Ascending aorta (tissue), 2 donors: ENCODE results near the gene LHX6. TPM values are rescaled to one million over a fixed set of nuclear protein-coding genes. Genes with fewer than 3 reads are reported as not detected.
A peak's percentile ranks its signal among the peaks of the same experiment; 100 is the strongest.

Experiments used
- DNase-seq, 2 donors: peaks; one replicate each; pipeline ENCODE4 v3.0.0-alpha.2; 2019; ENCODE audit warnings: low spot score in 2 of 2
- H3K27ac ChIP-seq, 2 donors: fragments of 200-600 bp; sonication (generic); one replicate each; pipeline ENCODE4 v1.5.1; 2016 to 2017; ENCODE audit warnings: mild to moderate bottlenecking in 1 of 2
- H3K27me3 ChIP-seq: fragments of 200-600 bp; sonication (generic); one replicate; pipeline ENCODE4 v1.5.1; 2017
- H3K36me3 ChIP-seq, 2 donors: fragments of 200-600 bp; sonication (generic); one replicate each; pipeline ENCODE4 v1.5.1; 2016
- H3K4me1 ChIP-seq, 2 donors: fragments of 200-600 bp; sonication (generic); one replicate each; pipeline ENCODE4 v1.5.1; 2016 to 2017; ENCODE audit warnings: mild to moderate bottlenecking in 1 of 2
- H3K4me3 ChIP-seq, 2 donors: fragments of 200-600 bp; sonication (generic); one replicate each; pipeline ENCODE4 v1.5.1; 2016 to 2017; ENCODE audit warnings: mild to moderate bottlenecking in 1 of 2
- H3K9me3 ChIP-seq, 2 donors: fragments of 200-600 bp; sonication (generic); one replicate each; pipeline ENCODE4 v1.5.1; 2016
- intact Hi-C: fragments of 100-400 bp; cut with DNase I; formaldehyde crosslinking; loops from one replicate; pipeline ENCODE4 v1.15.1; 2023
- total RNA-seq: library from RNA; depleted of rRNA; stranded (reverse); fragments of >200 nt; gene quantifications from one replicate; pipeline ENCODE4 v1.1.0, GENCODE V29; 2016
- TF ChIP-seq, protein P1 (sequence below), 3 experiments: fragments of 200-600 bp in 2 of 3; fragments of 450-650 bp in 1 of 3; sonication (generic) in 2 of 3; IDR thresholded peaks; one replicate each; pipeline ENCODE4 v1.5.1; 2016 to 2019; ENCODE audit warnings: antibody characterized with exemption in 3 of 3, mild to moderate bottlenecking in 1 of 3, moderate library complexity in 1 of 3

Gene LHX6
- total RNA-seq, 1 donor from 2014 or later = 141 TPM

DNA sequence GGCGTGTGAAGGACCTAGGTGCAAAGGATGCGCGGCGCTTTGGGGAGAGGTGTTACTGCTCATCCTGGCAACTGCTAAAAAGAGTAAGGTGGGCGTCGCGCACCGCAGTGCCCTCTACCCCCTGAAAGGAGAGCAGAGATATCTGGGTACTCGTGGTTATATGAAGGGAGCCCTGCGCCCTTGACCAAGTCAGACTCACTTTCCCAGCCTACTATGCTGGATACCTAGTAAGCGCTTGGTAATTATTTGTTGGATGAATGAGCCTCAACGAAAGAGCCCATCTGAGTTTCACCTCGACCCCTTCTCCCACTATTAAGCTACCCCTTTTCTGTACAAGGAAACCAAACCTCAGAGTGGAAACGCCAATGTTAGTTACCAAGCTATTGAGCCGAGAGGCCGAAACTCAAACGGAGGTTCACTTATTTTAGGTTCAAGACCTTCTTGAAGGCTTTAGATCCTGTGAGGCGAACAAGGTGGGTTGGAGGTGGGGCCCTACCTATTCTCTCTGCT is 8.0 kb downstream of the LHX6 start:
- intact Hi-C loops = no loop called here
- peak overlapping the region in 1 of 2 donors; percentile 27 for H3K4me3 ChIP-seq
- peaks cover 18% of the 10 kb centered on the region for H3K27me3 ChIP-seq
- TF ChIP-seq, protein P1, sequence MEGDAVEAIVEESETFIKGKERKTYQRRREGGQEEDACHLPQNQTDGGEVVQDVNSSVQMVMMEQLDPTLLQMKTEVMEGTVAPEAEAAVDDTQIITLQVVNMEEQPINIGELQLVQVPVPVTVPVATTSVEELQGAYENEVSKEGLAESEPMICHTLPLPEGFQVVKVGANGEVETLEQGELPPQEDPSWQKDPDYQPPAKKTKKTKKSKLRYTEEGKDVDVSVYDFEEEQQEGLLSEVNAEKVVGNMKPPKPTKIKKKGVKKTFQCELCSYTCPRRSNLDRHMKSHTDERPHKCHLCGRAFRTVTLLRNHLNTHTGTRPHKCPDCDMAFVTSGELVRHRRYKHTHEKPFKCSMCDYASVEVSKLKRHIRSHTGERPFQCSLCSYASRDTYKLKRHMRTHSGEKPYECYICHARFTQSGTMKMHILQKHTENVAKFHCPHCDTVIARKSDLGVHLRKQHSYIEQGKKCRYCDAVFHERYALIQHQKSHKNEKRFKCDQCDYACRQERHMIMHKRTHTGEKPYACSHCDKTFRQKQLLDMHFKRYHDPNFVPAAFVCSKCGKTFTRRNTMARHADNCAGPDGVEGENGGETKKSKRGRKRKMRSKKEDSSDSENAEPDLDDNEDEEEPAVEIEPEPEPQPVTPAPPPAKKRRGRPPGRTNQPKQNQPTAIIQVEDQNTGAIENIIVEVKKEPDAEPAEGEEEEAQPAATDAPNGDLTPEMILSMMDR (IDR thresholded peaks at IDR 0.05) = no peak
- H3K36me3 ChIP-seq = no peaks in the 10 kb centered on the region
- no peak overlapping the region for H3K27ac ChIP-seq
- H3K9me3 ChIP-seq = no peaks in the 10 kb centered on the region
- DNase-seq = no peak
- peaks cover 0 to 23% of the 10 kb centered on the region in 2 donors for H3K4me1 ChIP-seq

DNA sequence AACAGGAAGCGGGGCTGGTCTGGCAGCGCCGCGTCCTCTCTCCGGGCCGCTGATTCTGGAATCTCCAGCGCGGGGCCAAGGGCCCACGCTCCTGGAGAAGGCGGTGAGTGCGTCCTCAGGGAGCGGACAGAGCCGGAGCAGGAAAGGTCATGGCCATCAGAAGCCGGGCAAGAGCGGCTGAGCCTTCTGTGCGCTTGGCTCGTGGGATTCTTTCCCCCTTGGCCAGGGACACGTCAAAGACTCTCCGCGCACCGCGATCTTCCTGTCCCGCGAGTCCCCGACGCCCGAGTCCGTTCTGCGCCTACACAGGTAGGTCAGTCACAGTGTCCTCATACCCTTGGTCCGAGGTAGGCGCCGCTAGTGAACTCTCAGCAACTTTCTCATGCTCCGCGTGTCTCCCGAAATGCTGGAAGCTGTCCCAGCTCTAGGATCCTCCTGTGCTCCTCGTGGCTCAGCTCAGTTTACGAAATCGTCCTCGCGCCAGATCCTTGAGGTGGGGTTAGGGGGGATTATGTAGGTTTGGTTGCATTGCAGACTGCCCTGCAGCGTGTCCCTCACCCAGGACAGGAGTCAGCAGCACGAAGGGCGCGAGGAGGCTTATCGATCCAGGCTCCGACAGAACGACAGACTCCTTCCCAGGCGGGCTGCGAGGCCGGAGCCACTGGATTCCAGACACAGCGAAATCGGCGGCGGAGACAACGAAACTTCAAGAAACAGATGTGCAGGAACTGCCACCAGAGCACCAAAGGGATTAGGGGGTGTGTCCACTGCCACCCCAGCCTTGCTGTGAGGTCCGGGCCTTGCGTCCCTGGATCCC is 8.7 kb downstream of the LHX6 start:
- peak overlapping the region; percentile 27 to 37 for H3K4me3 ChIP-seq

DNA sequence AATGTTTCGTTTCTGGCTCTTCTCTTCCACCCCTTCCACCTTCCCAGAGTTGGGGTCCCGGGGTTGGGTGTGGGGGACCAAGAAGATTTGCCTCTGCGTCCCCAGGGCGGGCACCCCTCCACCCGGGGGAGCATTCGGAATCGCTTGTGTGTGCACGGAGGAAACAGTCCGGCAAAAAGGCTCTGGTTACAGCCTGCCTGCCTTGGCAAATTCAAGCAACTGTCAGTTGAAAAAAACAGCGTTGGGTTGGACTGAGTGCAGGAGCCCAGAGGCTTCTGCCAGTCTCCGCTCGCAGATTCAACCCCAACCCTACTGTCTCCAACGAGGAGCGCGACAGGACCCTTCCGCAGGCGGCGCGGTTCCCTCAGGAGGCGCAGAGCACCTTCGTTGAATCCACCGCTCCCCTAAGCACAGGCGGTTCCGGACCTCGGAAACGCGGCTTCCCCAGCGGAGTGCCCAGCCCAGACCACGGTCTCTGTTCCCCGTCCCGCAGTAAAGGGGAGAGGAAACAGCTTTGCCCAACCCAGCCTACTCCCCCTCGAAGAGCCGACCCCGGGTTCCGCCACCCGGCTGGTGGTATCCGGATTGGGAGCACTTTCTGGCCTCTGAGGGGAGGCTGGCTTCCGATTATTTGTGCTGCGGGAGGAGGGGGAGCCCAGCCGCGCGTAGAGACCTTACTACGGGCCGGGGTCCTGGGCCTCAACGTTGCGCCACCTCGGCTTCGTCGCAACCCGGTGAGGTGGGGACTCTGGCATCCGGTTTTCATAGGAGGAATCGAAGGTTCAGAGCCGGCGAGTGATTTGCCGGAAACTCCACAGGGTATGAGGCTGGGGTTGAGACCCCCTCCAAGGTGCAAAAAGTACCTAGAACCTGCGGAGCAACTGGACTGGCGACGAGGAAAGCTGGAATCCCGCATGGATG is 9.6 kb downstream of the LHX6 start:
- Histone ChIP-seq H3K27me3 (peaks cover 12% of the 10 kb centered on the region), H3K27ac (no peak overlapping the region), H3K36me3 (no peaks in the 10 kb centered on the region), H3K9me3 (no peaks in the 10 kb centered on the region), H3K4me1 (peaks cover 0 to 23% of the 10 kb centered on the region in 2 donors), H3K4me3 (peak overlapping the region; percentile 27 to 37)
- intact Hi-C loops = no loop called here
- DNase-seq = no peak
- TF ChIP-seq, protein P1 (IDR thresholded peaks at IDR 0.05) = no peak

More for the DNA sequence above, 8.7 kb downstream of the LHX6 start:
- TF ChIP-seq, protein P1 (IDR thresholded peaks at IDR 0.05) = no peak
- Histone ChIP-seq H3K9me3 (no peaks in the 10 kb centered on the region), H3K27ac (no peak overlapping the region), H3K36me3 (no peaks in the 10 kb centered on the region), H3K4me1 (peaks cover 0 to 23% of the 10 kb centered on the region in 2 donors), H3K27me3 (peaks cover 11% of the 10 kb centered on the region)
- intact Hi-C loops = no loop called here
- no peak for DNase-seq

DNA sequence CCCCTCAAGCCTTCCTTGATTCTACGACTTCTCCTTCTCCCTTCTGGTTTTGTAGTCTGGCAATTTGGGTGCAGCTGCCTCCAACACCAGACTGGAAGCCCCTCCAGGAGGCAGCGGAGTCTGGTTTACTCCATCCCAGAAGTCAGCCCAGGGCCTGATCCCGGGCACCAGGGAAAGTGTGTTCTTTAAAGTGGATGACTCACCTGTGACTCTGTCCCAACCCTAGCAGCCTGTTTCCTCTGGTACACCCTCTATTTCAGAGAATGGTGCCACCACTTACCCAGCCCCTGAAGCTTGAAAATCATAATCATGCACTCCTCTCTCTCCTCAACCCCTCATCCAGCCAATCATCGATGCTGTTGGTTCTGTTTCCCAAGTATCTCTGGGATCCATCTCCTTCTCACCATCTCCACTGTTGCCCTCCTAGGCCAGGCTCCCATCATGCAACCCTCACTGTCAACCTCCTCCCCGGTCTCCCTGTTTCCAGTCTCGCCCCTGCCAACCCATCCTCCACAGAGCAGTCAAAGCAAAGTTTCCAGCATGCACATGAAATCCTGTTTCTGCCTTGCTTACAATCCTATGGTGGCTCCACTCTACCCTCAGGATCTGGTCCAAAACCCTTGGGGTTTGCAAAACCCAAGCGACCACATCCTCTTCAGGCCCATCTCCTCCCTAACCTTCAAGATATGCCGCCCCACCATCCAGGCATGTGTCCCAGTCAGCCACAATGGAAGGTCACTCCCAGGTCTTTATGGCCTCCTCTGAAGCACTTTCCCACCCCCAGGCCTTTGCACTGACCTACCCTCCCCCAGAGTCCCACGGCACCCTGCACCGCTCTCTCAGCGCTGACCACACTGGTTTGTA is 10.5 kb downstream of the LHX6 start:
- TF ChIP-seq, protein P1 (IDR thresholded peaks at IDR 0.05) = no peak
- Histone ChIP-seq H3K27ac (no peak overlapping the region), H3K36me3 (no peaks in the 10 kb centered on the region), H3K27me3 (peaks cover 18% of the 10 kb centered on the region), H3K9me3 (no peaks in the 10 kb centered on the region), H3K4me3 (no peak overlapping the region), H3K4me1 (peaks cover 7 to 30% of the 10 kb centered on the region in 2 donors)
- no peak for DNase-seq
- intact Hi-C loops = no loop called here

DNA sequence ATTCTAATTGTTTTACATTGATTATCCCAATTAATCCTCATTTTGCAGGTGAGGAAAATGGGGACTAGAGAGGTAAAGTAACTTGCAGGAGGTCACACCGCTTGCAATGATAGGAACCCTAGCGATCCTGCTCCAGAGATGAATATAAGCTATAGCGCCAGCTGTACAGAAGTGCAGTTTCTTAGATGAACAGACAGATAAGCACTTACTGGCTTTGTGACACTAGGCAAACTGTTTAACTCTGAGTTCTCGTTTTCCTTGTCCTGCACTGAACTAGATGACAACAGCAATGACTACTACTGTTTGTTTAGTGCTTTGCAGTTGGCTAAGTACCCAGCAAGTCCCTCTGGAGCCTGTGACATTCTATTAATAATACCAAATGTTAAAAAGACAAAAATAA is 11.1 kb downstream of the LHX6 start:
- Histone ChIP-seq H3K27me3 (peaks cover 18% of the 10 kb centered on the region), H3K4me1 (peaks cover 7 to 30% of the 10 kb centered on the region in 2 donors), H3K4me3 (no peak overlapping the region), H3K36me3 (no peaks in the 10 kb centered on the region), H3K9me3 (no peaks in the 10 kb centered on the region), H3K27ac (no peak overlapping the region)
- TF ChIP-seq, protein P1 (IDR thresholded peaks at IDR 0.05) = no peak
- intact Hi-C loops = no loop called here
- DNase-seq = no peak
